GM19043 (cell line): Measurements from ENCODE around the gene STRN3.
"Not testable (repeated sequence)": the region's sequence is repeated elsewhere in the genome, so short reads cannot be mapped to it uniquely, and the experiment has no call there.

Experiments
- ATAC-seq: cut with Tn5 transposase; IDR thresholded peaks from one replicate; pipeline ENCODE4 v1.9.1; 2021; ENCODE audit warnings: low read depth; ENCODE audit not compliant: unreplicated experiment

The STRN3 gene

DNA sequence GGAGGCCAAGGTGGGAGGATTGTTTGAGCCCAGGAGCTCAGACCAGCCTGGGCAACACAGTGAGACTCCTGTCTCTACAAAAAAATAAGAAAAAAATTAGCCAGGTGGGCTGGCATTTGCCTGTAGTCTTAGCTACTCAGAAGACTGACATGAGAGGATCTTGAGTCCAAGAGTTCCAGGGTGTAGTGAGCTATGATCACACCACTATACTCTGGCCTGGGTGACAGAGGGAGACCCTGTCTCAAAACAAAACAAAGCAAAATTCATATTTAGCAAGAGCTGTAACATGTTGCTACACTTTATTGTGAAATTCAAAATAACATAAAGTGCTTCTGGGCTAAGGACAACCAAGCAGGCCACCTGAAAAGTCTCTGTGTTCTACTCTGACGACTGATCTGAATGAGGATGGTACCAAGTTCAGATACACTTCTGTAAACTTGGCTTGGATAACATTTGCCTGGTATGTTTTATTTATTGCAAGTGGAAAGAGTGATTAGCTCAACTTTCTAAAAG lies 11.6 kb upstream of the STRN3 start:
- no peak for ATAC-seq

- no peak for ATAC-seq
Measured at GRCh38 chr14:31036552-31036951, 10.4 kb upstream of the STRN3 start.

- ATAC-seq, result no peak
Measured at GRCh38 chr14:31030469-31030868, 4.3 kb upstream of the STRN3 start.

GRCh38 chr14:31029016-31029970 lies 3.1 kb upstream of the STRN3 start:
- ATAC-seq, result no peak

GRCh38 chr14:31027847-31028246 lies 1.7 kb upstream of the STRN3 start:
- no peak for ATAC-seq

- peak; percentile 92 for ATAC-seq
Measured at GRCh38 chr14:31026450-31027235, 464 bp upstream of the STRN3 start.

GRCh38 chr14:31025367-31026076 lies 657 bp downstream of the STRN3 start, which contains the start of gene AP4S1:
Gene AP4S1 (plus strand): TSS chr14:31025649. CDS start chr14:31066197, 40,548 bp downstream.
- ATAC-seq, result no peak

GRCh38 chr14:31024577-31025366 lies 1.4 kb downstream of the STRN3 start:
- ATAC-seq, result no peak

DNA sequence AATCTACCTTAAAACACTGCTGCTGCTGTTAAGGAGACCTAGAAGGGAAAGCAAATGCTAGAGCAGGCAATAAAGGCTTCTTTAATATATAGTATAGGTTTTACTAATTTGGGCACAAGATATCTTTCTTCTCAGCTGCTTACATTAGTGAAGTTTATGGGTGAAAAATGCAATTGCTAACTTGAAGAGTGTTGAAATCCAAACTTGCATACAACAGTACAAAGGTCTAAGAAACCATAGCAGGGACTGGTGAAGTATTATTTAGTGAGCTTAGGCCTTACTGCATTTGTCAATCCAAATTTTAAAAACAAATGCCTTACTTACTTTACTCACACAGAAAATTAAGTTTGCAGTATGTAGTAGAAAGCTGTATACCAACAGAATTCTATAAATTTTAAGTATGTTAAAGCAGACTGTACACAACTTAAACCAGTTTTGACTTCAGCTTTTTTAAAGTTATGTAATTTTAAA lies 2.1 kb downstream of the STRN3 start:
- ATAC-seq, result no peak

- ATAC-seq, result no peak
Measured at GRCh38 chr14:31022386-31022785, 3.8 kb downstream of the STRN3 start.

- ATAC-seq, result no peak
Measured at GRCh38 chr14:31021576-31021949, 4.6 kb downstream of the STRN3 start.

DNA sequence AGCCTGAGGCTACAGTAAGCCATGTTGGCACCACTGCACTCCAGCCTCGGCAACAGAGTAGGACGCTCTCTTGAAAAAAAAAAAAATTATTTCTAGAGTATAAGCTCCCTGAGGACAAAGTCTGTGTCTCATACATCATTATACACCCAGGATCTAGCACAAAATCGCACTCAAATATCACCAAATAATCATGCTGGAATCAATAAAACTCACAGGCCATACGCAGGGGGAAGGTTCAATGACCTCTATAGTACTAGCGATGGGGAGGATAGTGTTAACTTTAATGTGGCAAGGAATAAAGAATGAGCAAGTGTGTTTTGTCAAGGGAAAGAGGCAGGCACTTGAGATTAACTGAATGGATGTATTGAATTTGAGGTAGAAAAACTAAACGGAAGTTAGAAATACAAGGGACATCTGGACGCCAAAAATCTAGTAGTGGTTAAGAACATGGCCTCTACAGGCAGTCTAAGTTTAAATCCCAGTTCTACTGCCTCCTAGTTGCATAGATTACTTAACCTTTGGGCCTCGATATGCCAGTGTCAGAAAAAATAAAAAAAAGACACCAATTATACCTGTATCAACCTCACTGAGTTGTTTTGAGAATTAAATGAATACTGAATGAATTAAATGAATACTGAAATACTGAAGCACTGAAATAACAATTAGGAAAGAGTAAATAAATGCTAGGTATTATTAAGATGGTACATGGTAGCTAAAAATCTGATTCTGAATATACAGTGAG lies 5.2 kb downstream of the STRN3 start:
- ATAC-seq, result no peak

- no peak for ATAC-seq
Measured at GRCh38 chr14:31018057-31018645, 8.0 kb downstream of the STRN3 start.

GRCh38 chr14:31013841-31014240 lies 12.3 kb downstream of the STRN3 start:
- no peak for ATAC-seq

DNA sequence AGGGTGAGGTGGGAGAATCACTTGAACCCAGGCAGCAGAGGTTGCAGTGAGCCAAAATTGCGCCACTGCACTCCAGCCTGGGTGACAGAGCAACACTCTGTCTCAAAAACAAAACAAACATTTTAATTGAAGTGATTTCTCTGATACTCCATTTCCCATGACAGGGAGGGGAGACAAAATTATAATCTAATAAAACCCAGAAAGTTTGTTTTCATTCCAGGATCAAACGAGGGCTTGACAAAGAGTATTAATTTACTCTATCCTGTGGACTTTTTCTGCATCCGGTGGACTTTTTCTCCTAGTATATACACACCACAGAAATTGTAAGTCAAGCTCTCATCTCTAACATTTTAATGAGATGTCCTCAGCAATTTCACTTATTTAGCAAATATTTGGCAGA lies 15.2 kb downstream of the STRN3 start:
- no peak for ATAC-seq

DNA sequence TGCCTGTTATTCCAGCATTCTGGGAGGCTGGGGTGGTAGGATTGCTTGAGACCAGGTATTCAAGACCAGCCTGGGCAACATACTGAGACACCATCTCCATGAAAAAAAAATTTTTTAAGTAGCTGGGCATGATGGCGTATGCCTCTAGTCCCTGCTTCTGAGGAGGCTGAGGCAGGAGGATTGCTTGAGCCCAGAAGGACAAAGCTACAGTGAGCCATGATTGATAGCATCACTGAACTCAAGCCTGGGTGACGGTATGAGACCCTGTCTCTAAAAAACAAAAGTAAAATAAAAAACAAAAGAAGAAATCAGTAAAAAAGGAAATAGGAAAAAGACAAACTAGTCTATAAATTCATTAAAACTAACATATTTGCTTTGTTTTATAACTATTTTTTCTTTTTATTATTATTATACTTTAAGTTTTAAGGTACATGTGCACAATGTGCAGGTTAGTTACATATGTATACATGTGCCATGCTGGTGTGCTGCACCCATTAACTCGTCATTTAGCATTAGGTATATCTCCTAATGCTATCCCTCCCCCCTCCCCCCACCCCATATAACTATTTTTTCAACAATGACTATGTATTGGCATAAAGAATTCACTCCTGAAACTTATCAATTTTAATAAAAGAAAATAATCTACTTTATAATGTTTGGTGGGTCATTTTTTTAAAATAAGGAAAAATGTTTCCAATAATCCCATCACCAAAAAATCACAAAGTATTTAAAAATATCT lies 16.2 kb downstream of the STRN3 start:
- ATAC-seq, result no peak

DNA sequence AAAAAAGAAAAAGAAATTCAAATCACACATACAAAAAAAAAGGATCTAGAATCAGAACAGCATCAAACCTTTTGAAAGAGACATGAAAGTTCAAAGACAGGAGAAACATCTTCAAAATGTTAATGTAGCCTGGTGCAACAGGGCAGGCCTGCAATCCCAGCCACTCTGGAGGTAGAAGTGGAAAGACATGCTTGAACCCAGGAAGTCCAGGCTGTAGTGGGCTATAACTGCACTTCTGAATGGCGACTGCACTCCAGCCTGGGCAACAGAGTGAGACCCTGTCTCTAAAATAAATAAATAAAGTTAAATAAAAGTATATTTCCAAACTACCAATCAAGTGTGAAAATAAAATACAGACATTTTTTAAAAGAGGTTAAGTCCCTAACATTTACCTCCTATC lies 19.5 kb downstream of the STRN3 start:
- no peak for ATAC-seq

DNA sequence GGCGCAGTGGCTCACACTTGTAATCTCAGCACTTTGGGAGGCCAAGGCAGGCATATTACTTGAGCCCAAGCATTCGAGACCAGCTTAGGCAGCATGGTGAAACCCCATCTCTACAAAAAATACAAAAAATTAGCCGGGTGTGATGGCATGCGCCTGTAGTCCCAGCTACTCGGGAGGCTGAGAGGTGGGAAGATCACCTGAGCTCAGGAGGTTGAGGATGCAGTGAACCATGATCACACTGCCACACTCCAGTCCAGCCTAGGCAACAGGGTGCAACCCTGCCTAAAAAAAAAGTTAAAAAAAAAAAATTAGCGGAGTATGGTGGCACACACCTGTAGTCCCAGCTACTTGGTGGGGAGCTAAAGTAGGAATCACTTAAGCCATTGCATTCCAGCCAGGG lies 22.2 kb downstream of the STRN3 start:
- not testable (repeated sequence) for ATAC-seq
